Transverse colon (tissue), 1 donor: Measurements from ENCODE around the gene DLG2.

Experiments used
- EP300 ChIP-seq: sonication (generic); formaldehyde crosslinking; IDR thresholded peaks from one replicate; pipeline ENCODE4 v1.6.1; 2017; ENCODE audit warnings: antibody characterized with exemption, low read depth
- POLR2A ChIP-seq: fragments of 450-650 bp; IDR thresholded peaks from one replicate; pipeline ENCODE4 v1.6.1; 2016; ENCODE audit warnings: antibody characterized with exemption, mild to moderate bottlenecking, moderate library complexity

- no peak for TF ChIP-seq EP300
- TF ChIP-seq POLR2A, result no peak
Observed at GRCh38 chr11:84163116-84163515, 1464.0 kb downstream of the DLG2 start.
